GM19324 (cell line): Measurements from ENCODE around the gene PEX11G.

Source experiments
- ATAC-seq: cut with Tn5 transposase; IDR thresholded peaks from one replicate; pipeline ENCODE4 v1.9.1; 2021; ENCODE audit warnings: mild to moderate bottlenecking, moderate library complexity; ENCODE audit not compliant: unreplicated experiment, low FRiP score

Gene PEX11G

DNA sequence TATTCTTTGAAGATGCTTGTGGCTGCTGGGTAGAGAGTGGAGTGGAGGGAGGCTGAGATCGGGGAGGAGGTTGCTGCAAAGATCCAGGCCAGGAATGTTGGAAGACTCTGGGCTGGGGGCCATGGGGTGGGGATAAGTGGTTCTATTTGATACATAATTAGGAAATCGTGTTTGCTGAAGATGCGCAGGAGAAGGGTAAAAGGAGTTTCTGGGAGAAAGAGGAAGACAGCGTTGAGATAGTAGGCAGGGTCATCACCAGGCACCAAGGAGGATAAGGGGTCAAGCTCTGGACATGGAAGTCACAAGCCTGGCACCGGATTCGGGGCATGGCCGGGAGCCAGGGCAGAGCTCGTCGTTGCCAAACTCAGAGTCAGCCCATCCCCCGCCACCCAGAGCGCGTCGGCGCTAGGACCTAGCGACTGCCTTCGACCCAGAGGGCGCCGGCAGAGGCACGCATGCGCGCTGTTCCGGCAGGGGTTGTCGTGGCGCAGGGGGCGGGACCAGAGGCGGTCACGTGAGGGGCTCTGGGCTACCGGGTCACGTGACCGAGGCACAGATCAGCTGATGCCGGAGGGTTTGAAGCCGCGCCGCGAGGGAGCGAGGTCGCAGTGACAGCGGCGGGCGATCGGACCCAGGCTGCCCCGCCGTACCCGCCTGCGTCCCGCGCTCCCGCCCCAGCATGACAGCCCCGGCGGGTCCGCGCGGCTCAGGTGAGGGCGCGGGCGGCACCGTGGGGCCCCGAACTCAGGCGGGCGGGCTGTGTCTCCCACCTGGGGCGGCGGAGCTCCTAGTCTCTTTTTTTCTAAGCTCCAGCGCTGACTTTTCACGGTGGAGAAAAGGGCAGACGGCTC, 33.5 kb upstream of the PEX11G start, which contains the start of gene MCOLN1:
TSS of gene MCOLN1 (plus strand) at position 553 of the 851 bp plus-strand sequence. CDS start at position 680, 127 bp downstream.
- ATAC-seq, result peak; percentile 90

DNA sequence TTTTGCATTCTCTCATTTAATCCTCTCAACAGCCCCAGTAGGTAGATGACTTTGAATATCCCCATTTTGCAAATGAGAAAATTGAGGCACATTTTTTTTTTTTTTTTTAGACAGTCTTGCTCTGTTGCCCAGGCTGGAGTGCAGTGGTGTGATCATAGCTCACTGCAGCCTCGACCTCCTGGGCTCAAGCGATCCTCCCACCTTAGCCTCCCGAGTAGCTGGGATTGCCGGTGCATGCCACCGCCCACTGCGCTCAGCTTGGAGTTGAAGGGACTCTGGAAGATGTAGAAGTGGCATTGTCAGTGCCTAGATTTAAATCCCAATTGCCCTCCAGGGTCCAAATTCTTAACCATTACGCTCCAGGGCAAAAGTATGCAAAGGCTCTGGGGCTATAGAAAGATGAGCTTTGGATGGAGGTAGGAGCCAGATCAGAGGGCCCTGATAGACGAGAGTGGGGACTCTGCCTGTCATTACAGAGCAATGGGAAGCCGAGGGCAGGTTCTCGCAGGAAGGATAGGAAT, 32.8 kb upstream of the PEX11G start:
- ATAC-seq, result no peak

DNA sequence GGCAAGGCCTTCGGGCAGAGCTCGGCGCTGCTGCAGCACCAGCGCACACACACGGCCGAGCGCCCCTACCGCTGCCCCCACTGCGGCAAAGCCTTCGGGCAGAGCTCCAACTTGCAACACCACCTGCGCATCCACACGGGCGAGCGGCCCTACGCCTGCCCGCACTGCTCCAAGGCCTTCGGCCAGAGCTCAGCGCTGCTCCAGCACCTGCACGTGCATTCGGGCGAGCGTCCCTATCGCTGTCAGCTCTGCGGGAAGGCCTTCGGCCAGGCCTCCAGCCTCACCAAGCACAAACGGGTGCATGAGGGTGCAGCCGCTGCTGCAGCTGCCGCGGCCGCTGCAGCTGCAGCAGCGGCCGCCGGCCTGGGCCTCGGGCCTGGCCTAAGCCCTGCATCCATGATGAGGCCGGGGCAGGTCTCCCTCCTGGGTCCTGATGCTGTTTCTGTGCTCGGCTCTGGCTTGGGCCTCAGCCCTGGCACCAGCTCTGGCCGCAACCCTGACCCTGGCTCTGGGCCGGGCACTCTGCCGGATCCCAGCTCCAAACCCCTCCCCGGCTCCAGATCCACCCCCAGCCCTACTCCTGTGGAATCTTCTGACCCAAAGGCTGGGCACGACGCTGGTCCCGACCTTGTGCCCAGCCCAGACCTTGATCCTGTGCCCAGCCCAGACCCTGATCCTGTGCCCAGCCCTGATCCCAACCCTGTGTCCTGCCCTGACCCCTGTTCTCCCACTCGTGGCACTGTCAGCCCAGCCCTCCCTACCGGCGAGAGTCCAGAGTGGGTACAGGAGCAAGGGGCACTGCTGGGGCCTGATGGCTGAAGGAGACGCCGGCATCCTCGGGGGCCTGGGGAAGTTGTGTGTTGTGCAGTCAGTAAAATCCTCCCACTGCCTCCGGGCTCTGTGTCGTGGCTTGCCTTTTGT, 31.6 kb upstream of the PEX11G start:
- no peak for ATAC-seq

DNA sequence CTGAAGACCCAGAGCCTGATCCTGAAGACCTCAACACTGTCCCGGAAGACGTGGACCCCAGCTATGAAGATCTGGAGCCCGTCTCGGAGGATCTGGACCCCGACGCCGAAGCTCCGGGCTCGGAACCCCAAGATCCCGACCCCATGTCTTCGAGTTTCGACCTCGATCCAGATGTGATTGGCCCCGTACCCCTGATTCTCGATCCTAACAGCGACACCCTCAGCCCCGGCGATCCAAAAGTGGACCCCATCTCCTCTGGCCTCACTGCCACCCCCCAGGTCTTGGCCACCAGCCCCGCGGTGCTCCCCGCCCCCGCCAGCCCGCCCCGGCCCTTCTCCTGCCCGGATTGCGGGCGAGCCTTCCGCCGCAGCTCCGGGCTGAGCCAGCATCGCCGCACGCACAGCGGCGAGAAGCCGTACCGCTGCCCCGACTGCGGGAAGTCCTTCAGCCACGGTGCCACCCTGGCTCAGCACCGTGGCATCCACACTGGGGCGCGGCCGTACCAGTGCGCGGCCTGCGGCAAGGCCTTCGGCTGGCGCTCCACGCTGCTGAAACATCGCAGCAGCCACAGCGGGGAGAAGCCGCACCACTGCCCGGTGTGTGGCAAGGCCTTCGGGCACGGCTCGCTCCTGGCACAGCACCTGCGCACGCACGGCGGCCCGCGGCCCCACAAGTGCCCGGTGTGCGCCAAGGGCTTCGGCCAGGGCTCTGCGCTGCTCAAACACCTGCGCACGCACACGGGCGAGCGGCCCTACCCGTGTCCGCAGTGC, 30.7 kb upstream of the PEX11G start:
- ATAC-seq, result no peak

DNA sequence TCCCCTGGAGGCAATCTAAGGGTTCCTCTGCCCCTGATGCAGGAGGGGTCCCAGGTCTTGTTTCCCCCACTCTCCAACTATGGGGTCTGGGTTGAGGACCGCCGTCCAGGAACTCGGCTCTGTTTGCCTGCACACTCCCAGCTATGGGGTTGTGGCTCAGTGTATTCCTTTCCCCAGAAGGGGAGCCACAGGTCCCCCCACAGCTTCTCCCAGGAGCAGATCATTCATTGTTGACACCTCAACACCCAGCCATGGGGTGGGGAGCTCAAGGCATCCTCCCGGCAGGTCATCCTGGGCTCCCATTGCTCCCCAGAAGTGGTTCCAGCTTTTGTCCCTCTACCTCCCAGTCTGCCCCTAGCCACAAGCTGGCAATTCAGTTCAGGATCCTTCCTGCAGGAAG, 28.0 kb upstream of the PEX11G start:
- no peak for ATAC-seq

DNA sequence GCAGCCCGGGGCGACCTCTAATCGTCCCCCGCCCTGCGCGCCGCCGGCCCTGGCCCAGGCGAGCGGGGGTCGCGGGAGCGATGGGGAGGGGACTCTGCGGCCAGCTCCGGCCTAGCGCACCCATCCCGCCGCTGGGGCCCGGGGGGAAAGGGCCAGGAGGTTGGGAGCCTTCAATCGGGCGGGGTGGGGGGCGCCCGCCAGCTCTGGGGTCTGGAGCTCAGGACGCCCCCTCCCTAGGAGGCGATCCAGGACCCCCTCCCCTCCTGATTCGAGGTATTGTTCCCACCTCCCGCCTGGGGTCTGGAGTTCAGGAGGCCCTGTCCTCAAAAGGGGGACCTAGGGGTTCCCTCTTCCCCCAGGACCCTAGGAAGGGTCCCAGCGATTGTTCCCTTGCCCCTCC, 27.5 kb upstream of the PEX11G start:
- no peak for ATAC-seq

DNA sequence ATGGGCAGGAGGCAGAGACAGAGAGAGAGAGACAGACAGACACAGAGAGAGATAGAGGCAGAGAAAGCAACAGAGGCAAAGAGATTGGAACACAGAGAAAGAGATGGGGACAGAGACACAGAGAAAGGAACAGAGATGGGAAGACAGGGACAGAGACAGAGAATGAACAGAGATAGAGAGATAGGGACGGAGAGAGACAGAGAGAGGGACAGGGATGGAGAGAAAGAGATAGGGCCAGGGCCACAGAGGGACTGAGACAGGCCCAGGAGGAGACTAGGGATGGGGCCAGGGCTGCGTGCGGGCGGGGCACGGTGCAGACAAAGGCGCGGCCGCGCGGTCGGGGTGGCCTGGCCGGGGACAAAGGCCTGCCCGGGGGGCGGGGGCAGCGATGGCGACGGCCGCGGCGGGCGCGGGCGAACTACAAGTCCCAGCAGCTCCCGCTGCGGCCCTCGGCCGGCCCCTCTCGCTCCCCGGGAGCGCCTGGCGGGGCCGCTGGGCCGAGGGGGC, 26.9 kb upstream of the PEX11G start, which contains the start of gene ZNF358:
TSS of gene ZNF358 (plus strand) at position 459 of the 507 bp plus-strand sequence. CDS start 3,140 bp downstream, outside the sequence.
- ATAC-seq, result no peak

DNA sequence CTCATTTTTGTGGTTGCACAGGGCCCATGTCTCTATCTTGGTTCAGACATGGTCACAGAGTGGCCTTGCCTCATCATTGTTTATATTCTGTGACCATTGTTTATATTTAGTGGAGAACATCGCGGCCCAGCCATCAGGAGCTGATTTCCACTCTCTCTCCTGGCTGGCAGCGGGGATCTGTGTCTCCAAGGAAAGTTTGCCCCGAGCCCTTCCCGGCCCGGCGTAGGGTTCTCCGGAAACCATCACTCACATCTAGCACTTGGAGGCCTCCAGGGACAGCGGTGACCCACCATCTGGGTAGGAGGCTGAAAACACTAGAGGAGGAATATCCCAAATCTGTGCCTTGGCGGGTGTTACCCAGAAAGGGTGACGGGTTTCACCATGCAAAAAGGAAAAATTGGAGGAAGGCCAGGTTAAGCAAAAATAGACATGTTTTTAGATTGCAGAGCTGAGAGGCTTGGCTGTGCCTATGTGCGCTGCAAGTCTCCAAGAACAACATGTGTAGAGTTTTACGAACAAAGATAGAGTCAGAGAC, 26.3 kb upstream of the PEX11G start:
- ATAC-seq, result no peak

DNA sequence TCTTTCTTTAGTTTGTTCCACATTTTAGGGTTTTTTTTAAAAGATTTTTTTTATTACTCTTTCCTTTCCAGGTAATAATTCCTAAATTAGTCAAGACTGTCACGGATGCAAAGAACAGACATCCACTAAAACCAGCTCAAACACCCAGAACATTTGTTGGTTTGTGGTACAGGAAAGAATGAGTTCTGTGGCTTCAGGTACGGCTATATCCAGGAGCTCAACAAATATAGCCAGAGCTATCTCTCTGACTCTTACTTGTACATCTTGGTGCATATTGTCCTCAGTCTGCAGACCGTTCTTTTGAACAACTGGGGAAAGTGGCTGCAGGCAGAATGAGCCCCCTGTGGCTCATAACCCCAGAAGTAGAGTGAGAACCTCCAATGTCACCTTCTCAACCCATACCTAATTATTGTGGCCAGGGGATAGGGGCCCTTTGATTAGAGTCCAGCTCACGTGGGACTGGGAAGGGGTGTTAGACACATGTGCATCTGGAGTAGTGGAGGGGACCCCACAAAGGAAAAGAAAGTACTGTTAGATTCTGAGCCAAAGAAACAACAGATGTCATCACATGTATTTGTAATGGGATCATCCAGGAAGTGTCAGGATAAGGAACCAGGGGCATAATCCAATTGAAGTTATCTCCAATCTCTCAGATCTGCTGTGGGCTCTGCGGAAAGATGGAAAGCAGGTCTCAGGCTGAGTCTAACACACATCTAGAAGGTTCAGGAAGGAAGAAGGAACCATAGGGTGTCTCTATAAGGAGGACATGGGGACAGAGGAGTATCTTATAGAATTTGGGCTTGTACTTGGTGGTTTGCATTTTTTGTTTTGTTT, 25.2 kb upstream of the PEX11G start:
- ATAC-seq, result no peak

DNA sequence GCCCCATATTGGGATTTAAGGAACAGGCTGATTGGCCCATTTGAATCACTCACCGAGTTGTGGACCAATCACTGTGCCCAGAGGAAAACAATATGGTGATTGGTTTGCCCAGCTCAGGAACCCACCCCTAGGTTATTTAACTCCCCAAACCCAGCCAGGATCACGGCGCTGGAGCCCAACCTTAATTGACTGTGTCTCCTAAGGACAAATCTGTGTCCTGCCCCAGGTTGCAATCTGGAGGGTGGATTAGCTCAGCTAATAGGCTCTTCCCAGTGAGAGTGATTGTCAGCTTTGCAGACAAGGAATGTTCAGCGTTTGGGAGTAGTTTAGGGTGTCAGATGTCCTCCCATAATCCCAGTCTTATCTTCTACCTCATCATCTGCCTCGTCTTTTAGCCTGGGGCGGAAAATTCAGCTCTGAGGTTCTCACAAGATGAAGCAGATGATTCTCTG, 23.6 kb upstream of the PEX11G start:
- no peak for ATAC-seq

DNA sequence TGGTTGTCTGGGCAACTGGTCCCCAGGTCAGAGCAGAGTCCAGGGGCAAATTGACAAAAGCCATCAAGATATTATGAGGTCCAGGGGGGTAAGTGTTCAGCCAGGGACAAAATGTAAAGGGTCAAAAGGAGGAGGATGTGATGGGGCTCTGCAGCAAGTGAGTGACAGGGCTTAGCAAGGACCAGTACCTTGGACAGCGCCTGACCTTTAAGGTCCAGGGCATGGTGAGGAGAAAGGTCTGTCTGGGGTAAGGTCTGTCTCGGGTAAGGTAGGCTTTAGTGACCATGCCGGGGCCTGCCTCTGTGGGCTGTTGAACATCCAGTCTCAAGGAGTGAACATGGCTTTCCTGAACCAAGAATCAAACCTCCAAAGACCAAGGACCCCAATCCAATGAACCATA, 20.8 kb upstream of the PEX11G start:
- ATAC-seq, result no peak

DNA sequence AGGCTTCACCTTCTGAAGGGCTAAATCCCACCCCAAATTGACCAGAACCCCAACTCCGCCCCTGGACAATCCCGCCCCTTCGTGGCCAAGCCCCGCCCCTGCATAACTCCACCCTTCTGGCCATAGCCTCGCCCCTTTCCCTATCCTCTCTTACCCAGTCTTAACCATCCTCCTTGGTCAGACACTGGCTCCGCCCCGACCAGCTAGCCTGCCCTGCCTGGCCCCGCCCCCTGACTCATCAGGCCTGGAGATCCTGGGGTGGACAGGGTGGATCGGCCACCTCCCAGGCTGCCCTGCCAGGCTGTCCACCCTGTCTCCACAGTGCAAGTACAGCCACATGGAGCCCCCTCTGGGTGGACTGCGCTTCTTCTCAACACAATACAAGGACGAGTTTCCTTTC, 19.0 kb upstream of the PEX11G start:
- ATAC-seq, result no peak

DNA sequence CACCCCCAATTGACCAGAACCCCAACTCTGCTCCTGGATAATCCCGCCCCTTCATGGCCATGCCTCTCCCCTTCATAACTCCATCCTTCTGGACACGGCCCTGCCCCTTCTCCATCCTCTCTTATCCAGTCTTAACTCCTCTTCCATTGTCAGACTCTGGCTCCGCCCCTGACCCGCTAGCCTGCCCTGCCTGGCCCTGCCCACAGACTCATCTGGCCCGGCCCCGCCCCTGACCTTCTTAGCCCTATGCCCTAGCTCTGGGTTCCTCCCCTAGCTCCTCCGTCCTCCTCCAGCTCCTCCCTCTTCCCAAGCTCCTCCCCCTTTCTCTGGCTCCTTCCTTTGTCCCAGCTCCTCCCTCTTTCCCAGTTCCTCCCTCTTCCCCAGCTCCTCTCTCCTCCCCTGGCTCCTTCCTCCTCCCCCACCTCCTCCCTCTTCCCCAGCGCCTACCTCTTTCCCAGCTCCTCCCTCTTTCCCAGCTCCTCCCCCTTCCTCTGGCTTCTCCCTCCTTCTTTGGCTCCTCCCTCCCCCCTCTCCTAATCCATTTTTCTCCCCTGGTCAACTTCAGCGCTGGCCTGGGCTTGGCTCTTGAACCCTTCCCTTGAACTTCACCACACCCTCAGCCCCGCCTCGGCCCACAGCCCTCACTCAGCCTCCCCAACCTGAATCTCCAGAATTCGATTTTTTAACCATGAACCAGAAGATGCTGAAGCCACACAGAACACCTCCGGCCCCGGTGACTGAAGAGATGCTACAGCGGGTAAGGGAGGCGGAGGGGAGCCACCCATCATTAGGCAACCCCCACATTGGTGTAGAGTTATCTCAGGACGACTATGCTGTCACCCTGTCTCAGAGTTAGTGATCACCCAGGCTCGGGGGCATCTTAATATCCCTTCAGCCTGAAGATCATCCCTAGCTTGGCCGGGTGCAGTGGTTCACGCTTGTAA, 17.8 kb upstream of the PEX11G start:
- ATAC-seq, result no peak

DNA sequence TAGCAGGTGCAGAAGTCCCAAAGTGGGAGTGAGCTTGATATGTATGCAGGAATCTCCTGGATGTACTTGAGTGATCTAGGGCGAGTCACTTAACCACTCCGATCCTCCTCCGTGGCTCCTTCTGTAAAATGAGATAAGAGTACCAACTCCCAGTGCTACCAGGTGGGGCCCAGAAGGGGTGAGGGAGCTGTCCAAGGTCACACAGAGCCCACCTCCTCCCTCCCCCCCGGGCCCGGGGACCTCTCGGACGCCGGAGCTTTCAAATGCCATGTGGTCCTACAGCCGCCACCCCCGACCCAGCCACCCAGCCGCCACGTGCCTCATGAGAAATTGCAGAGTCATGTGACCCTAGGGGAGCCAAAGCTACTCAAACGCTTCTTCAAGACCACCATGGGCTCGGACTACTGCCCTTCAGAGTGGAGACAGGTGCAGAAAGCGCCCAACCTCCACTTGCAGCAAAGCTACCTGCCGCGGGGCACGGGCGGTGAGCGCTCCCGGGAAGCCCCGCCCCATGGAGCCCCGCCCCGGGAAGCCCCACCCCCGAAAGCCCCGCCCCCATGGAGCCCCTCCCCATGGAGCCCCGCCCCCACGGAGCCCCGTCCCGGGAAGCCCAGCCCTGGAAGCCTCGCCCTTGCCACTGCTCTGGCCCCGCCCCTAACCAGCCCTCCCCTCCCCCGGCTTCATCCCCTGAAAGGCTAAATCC, 17.0 kb upstream of the PEX11G start:
- ATAC-seq, result no peak

DNA sequence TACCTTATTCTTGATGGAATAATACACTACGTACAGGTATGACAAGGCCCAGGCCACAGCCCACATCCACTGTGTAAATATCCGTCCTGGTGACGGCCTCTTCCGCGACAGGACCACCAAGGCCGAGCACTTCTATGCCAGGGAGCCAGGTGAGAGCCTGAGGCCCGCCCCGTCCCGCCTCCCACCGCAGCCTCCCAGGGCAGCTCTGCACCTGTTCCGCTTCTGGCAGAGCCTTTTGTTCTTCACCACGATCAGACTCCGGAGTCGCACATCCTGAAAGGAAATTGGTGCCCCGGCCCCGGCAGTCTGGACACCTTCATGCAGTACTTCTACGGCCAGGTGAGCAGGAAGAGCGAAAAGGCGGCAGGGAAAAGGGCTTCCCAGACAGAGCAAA, 16.4 kb upstream of the PEX11G start:
- no peak for ATAC-seq

DNA sequence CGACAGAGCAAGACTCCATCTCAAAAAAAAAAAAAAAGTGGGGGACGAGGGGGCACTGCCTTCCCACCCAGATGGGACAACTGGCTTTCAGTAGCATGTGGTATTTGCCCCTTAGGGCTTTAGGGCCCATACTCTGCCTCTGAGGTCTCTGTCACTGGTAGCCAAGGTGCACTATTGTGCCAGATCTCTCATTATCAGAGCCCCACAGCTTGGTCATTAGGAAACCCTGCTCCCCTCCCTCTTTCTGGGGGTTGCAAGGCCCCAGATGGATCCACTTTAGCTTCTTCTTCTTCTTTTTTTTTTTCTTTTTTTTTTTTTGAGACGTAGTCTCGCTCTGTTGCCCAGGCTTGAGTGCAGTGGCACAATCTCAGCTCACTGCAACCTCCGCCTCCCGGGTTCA, 15.8 kb upstream of the PEX11G start:
- no peak for ATAC-seq

DNA sequence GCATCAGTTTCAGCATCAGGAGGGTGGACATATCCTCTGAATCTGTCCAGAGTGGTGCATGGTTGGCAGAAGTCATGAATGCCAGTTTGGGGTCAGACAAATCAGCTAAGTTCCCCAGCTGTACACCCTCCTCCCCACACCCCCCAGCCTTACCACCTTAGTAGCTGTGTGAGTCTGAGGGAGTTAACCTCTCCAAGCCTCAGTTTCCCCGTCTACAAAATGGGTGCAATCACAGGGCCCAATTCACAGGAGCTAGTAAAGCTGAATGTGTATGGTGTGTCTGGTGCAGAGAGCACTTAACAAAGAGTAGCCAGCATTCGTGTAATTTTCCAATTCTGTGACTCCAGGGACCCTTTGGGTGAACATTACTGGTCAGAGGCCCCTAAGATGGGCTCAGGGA, 13.7 kb upstream of the PEX11G start:
- no peak for ATAC-seq
